IPS-20b (cell line): ENCODE data around the gene SLC3A2.

Experiments
- H3K27ac ChIP-seq: one replicate; pipeline ENCODE4 v1.5.1; 2013; ENCODE audit warnings: low read length
- H3K27me3 ChIP-seq: 2 replicates; pipeline ENCODE4 v1.6.1; 2013; ENCODE audit warnings: mild to moderate bottlenecking, low read length, inconsistent platforms; ENCODE audit not compliant: insufficient read depth
- H3K36me3 ChIP-seq: 2 replicates; pipeline ENCODE4 v1.6.1; 2013; ENCODE audit warnings: low read depth, mild to moderate bottlenecking, inconsistent platforms, low read length, moderate library complexity; ENCODE audit not compliant: insufficient read depth
- H3K4me1 ChIP-seq: 2 replicates; pipeline ENCODE4 v1.6.1; 2013; ENCODE audit warnings: mild to moderate bottlenecking, control low read depth, inconsistent platforms, low read length, moderate library complexity; ENCODE audit not compliant: insufficient read depth
- H3K4me3 ChIP-seq: 2 replicates; pipeline ENCODE4 v1.5.1; 2013; ENCODE audit warnings: mild to moderate bottlenecking, low read length, inconsistent platforms
- H3K9ac ChIP-seq: 2 replicates; pipeline ENCODE4 v1.6.1; 2013; ENCODE audit warnings: low read depth, mild to moderate bottlenecking, inconsistent platforms, low read length, moderate library complexity
- H3K9me3 ChIP-seq: 2 replicates; pipeline ENCODE4 v1.6.1; 2013; ENCODE audit warnings: mild to moderate bottlenecking, low read depth, low read length, inconsistent platforms; ENCODE audit not compliant: insufficient read depth

Gene SLC3A2

DNA sequence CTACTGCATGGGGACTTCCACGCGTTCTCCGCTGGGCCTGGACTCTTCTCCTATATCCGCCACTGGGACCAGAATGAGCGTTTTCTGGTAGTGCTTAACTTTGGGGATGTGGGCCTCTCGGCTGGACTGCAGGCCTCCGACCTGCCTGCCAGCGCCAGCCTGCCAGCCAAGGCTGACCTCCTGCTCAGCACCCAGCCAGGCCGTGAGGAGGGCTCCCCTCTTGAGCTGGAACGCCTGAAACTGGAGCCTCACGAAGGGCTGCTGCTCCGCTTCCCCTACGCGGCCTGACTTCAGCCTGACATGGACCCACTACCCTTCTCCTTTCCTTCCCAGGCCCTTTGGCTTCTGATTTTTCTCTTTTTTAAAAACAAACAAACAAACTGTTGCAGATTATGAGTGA, 7.7 kb downstream of the SLC3A2 start:
- Histone ChIP-seq H3K4me3 (no peak overlapping the region), H3K9me3 (no peaks in the 10 kb centered on the region), H3K27ac (no peak overlapping the region), H3K27me3 (no peaks in the 10 kb centered on the region), H3K4me1 (no peaks in the 10 kb centered on the region), H3K9ac (no peak overlapping the region), H3K36me3 (peaks cover 67% of the 10 kb centered on the region)

DNA sequence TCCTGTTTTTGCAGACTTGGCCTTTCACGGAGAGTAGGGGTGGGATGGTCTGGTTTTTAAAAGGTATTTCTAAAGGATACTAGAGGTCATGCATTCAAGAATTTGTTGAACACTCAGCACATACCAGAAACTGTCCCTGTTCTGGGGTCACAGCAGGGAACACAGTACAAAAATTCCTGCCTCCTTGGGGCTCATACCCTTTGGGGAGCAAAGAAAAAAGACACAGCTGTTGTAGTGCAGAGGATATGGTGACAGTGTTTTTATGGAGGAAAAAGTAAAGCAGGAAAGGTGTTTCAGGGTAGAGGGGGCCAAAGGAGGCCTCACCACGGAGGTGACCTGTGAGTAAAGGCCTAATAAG, 8.4 kb downstream of the SLC3A2 start:
- H3K4me1 ChIP-seq = no peaks in the 10 kb centered on the region
- H3K9me3 ChIP-seq = no peaks in the 10 kb centered on the region
- H3K27me3 ChIP-seq = no peaks in the 10 kb centered on the region
- H3K36me3 ChIP-seq = peaks cover 60% of the 10 kb centered on the region
- no peak overlapping the region for H3K4me3 ChIP-seq
- no peak overlapping the region for H3K27ac ChIP-seq
- no peak overlapping the region for H3K9ac ChIP-seq

DNA sequence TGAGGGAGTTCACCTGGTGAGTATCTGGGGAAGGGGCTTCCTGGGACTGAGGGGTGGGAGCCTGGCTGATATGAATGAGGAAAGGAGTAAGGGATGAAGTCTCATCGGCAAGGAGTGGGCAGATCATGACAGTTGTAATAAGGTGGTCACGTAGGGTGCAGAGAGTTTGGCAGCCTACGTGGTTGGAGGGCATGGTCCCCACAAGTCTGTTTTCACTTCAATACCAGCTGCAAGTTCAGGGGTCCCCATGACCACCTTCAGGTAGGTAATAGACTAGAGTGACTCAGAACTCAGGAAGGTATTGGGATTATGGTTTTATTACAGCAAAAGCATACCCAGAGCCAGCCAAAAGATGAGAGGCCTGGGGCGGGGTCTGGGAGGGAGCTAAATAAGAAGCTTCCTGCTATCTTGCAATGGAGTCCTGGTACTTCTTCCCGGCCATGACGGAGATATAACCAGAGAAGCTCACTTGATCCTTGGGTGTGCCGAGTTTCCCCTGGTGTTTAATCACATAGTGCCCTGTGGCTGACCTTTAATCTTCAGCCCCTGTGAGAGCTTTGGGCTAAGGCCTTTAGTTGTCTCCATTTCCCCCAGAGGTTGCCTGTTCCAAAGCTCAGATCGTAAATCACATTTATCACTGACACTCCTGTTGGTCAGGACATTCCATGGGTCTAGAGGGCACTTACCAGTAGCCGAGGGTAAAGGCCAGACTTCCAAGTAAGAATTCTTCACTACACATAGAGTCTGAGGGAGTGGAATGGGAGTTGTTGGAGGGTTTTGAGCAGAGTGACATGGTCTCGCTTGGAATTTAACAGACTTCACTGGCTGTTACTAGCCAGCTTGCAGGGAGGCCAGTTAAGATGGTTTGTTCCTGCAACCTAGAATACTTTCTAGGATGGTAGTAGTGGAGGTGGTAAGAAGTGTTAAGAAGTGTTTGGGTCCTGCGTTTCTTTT, 9.1 kb downstream of the SLC3A2 start:
- no peaks in the 10 kb centered on the region for H3K9me3 ChIP-seq
- H3K4me1 ChIP-seq = no peaks in the 10 kb centered on the region
- H3K9ac ChIP-seq = no peak overlapping the region
- no peak overlapping the region for H3K4me3 ChIP-seq
- no peaks in the 10 kb centered on the region for H3K27me3 ChIP-seq
- H3K27ac ChIP-seq = no peak overlapping the region
- peaks cover 54% of the 10 kb centered on the region for H3K36me3 ChIP-seq

GRCh38 chr11:62892077-62892922, 11.6 kb downstream of the SLC3A2 start:
- Histone ChIP-seq H3K27ac (no peak overlapping the region), H3K36me3 (peaks cover 28% of the 10 kb centered on the region), H3K9ac (no peak overlapping the region), H3K27me3 (no peaks in the 10 kb centered on the region), H3K9me3 (no peaks in the 10 kb centered on the region), H3K4me3 (no peak overlapping the region), H3K4me1 (peaks cover 4% of the 10 kb centered on the region; the same call in 1 of the 2 replicates)

DNA sequence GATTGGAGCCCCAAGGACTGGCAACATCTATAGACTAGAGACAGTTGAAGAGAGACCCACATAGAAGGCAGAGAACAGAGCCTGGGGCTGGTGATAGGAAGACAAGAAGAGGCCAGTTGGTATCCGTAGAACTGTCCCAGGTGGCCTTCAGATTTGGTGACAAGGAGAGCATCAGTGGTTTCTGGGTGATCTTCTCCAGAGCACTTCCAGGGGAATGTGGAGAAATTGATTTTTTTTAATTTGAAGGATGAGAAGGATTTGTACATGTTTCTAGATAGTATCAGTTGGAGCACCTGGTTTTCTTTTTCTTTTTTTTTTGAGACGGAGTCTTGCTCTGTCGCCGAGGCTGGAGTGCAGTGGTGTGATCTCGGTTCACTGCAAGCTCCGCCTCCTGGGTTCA, 14.8 kb downstream of the SLC3A2 start:
- Histone ChIP-seq H3K27me3 (no peaks in the 10 kb centered on the region), H3K4me3 (no peak overlapping the region), H3K9ac (no peak overlapping the region), H3K4me1 (peaks cover 9% of the 10 kb centered on the region; the same call in 1 of the 2 replicates), H3K27ac (no peak overlapping the region), H3K9me3 (no peaks in the 10 kb centered on the region), H3K36me3 (no peaks in the 10 kb centered on the region)

- no peaks in the 10 kb centered on the region for H3K36me3 ChIP-seq
- H3K4me3 ChIP-seq = no peak overlapping the region
- H3K4me1 ChIP-seq = peaks cover 9% of the 10 kb centered on the region; the same call in 1 of the 2 replicates
- no peak overlapping the region for H3K27ac ChIP-seq
- no peaks in the 10 kb centered on the region for H3K27me3 ChIP-seq
- H3K9me3 ChIP-seq = no peaks in the 10 kb centered on the region
- no peak overlapping the region for H3K9ac ChIP-seq
Observed at GRCh38 chr11:62896049-62896448, 15.4 kb downstream of the SLC3A2 start.

GRCh38 chr11:62897311-62897710, 16.6 kb downstream of the SLC3A2 start:
- no peak overlapping the region for H3K4me3 ChIP-seq
- no peaks in the 10 kb centered on the region for H3K27me3 ChIP-seq
- no peaks in the 10 kb centered on the region for H3K9me3 ChIP-seq
- no peaks in the 10 kb centered on the region for H3K36me3 ChIP-seq
- peaks cover 9% of the 10 kb centered on the region; the same call in 1 of the 2 replicates for H3K4me1 ChIP-seq
- H3K9ac ChIP-seq = no peak overlapping the region; the same call in 1 of the 2 replicates
- H3K27ac ChIP-seq = no peak overlapping the region

GRCh38 chr11:62898027-62898426, 17.3 kb downstream of the SLC3A2 start:
- H3K4me3 ChIP-seq = no peak overlapping the region
- H3K27ac ChIP-seq = no peak overlapping the region
- no peak overlapping the region for H3K9ac ChIP-seq
- no peaks in the 10 kb centered on the region for H3K27me3 ChIP-seq
- no peaks in the 10 kb centered on the region for H3K9me3 ChIP-seq
- H3K36me3 ChIP-seq = no peaks in the 10 kb centered on the region
- H3K4me1 ChIP-seq = peaks cover 9% of the 10 kb centered on the region; the same call in 1 of the 2 replicates

DNA sequence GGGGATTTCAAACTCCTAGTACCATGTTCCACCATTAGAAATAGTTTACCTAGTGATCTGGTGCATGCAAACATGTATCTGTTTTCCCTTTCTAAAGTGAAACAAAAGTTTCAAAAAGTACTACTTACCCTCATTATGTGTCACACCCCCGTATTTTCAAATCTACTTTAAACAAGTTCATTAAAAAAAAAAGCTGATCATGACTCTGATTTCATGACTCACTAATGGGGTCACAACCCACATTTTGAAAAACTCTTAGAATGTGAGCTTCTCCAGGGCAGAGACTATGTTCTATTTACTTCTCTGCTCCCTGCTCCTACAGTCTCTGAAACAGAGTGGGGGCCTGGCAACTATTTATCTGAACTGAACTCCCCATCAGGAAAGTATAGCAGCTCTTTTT, 22.2 kb downstream of the SLC3A2 start:
- H3K4me1 ChIP-seq = peaks cover 4% of the 10 kb centered on the region; the same call in 1 of the 2 replicates
- no peak overlapping the region for H3K4me3 ChIP-seq
- no peaks in the 10 kb centered on the region for H3K36me3 ChIP-seq
- no peaks in the 10 kb centered on the region for H3K9me3 ChIP-seq
- no peak overlapping the region for H3K9ac ChIP-seq
- H3K27ac ChIP-seq = no peak overlapping the region
- H3K27me3 ChIP-seq = no peaks in the 10 kb centered on the region

DNA sequence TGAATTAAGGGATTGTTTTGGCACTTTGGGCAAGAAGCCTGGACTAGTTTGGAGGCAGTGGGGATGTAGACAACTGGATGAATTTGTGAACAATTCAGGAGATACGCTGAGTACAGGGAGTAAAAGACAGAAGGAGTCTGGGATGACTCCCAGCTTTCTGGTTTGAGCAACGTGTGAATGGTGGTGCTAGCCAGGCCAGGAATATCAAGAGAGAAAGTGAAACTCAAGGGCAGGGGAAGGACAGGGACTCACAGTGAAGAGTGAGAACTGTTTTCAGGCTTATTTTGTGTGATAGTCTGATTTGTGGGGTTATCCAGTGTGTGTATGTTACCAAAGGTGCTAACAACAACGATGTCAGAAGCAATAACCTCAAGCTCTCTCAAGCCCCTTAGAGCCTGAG, 24.6 kb downstream of the SLC3A2 start:
- H3K36me3 ChIP-seq = no peaks in the 10 kb centered on the region

GRCh38 chr11:62905927-62906531, 25.3 kb downstream of the SLC3A2 start:
- Histone ChIP-seq H3K4me3 (no peak overlapping the region), H3K4me1 (peaks cover 7% of the 10 kb centered on the region; the same call in 1 of the 2 replicates), H3K36me3 (no peaks in the 10 kb centered on the region), H3K27me3 (no peaks in the 10 kb centered on the region), H3K27ac (no peak overlapping the region), H3K9ac (no peak overlapping the region), H3K9me3 (no peaks in the 10 kb centered on the region)

More for the DNA sequence above, 24.6 kb downstream of the SLC3A2 start:
- no peaks in the 10 kb centered on the region for H3K27me3 ChIP-seq
- H3K4me3 ChIP-seq = no peak overlapping the region
- H3K9ac ChIP-seq = no peak overlapping the region
- no peak overlapping the region for H3K27ac ChIP-seq
- no peaks in the 10 kb centered on the region for H3K9me3 ChIP-seq
- H3K4me1 ChIP-seq = peaks cover 7% of the 10 kb centered on the region; the same call in 1 of the 2 replicates
